ENCODE data around the gene ERGIC1.

ERGIC1 gene

DNA sequence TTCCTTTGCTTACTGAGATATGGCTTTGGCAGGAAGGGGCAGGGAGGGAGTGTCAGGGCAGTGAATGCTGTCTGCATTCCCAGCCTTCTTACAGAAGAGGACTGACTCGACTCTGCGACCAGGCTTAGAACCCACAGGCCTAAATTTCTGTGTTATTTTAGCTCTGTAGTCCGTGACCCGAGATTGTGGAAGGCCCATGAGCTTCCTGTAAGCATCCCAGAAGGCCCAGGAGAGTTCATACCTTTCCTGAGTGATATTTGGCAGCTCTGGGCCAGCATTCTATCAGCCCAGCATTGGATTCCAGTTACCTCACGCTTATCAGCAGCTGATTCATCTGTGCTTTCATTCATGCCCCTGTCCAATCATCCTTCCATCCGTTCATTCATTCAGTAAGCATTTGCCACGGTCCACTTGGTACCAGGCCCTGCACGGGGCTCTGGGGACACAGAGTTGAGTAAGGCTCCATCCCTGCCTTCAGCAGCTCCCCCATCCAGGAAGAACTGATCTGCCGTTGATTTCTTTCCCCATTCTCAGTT is 97.0 kb downstream of the ERGIC1 start:
- no peak for FAIRE-seq
- TF ChIP-seq POLR2A (IDR thresholded peaks at IDR 0.05; ENCODE audit: low read depth, low read length), result no peak
- peak; percentile 70 for DNase-seq (ENCODE audit: insufficient read length, low spot score)

DNA sequence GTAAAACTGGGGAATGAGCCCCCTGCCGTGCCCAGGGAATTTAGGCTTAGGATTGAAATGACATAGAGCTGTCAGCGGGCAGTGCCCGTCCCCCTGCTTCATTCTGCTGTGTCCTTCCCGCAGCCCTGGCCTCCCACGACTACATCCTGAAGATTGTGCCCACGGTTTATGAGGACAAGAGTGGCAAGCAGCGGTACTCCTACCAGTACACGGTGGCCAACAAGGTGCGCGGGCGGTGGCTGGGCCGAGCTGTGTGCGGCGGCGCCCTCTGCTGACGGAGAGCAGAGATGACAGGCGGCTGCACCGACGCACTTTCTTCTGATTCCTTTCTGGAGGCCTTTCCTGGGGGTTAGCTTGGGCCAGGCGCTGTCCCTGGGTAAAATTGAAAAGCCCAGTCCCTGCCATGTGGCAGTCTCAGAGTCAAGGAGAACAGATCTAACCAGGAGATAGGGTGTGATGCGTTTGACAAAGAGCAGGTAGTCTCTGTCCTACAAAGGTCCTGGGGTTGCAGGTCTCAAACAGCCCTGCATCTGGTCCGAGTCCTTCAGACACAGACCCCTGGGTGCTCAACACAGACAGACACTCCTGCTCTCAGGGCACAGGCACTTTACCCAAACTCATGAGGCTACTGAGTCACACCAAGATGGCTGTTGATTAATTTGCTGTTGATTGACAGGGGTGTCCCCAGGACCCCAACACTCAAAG is 98.4 kb downstream of the ERGIC1 start:
- TF ChIP-seq POLR2A (IDR thresholded peaks at IDR 0.05; ENCODE audit: low read depth, low read length), result no peak
- DNase-seq (ENCODE audit: insufficient read length, low spot score) (peak; percentile 52), FAIRE-seq (no peak)

DNA sequence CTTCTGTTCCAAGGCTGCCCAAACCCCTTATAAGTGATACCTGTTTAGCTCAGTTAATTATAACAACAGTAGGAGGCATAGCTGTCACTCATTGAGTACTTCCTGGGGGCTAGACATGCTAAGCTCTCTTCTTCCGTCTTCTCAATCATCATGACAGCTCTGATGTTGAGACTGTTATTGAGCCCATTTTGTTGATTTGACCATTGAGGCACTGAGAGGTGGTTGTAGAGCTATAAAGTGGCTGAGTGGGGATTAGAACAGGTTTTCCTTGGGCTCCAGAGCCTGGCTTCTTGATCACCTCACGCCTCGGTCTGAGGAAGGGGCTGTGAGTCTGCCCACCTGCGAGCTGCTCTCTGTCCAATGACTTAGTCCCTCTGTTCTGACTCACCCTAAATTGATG is 99.2 kb downstream of the ERGIC1 start:
- DNase-seq (ENCODE audit: insufficient read length, low spot score) (no peak), FAIRE-seq (no peak)
- no peak for TF ChIP-seq POLR2A (IDR thresholded peaks at IDR 0.05; ENCODE audit: low read depth, low read length)

DNA sequence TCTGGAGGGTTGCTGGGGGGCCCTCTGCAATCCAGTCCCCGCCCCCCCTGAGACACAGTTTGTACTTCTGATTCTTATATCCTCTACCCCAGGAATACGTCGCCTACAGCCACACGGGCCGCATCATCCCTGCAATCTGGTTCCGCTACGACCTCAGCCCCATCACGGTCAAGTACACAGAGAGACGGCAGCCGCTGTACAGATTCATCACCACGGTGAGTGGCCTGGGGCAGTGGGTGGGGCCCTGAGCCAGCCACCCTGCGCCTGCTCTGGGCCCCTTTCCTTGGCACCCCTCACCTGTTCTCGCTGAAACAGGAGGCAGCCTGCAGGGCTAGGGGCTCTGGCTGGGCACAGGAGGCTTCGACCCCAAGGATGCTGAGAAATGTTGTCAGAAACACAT is 101.0 kb downstream of the ERGIC1 start:
- FAIRE-seq (no peak), DNase-seq (ENCODE audit: insufficient read length, low spot score) (no peak)
- TF ChIP-seq POLR2A (IDR thresholded peaks at IDR 0.05; ENCODE audit: low read depth, low read length), result no peak

DNA sequence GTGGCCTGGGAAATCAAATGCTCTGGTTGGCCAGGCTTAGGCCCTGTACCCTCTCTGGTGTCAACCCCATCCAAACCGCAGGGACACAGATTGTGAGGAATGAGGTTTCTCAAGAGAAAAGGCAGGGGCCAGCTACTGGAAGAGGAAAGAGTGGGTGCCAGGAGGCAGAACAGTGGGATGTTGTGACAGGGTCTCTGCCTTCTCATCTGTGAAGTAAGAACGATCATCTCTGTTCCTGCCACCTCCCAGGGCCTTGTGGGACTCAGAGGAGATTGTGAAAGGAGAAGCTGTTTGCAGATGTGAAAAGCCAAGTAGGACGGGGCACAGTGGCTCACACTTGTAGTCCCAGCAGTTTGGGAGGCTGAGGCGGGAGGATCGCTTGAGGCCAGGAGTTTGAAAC is 102.3 kb downstream of the ERGIC1 start:
- FAIRE-seq, result no peak
- TF ChIP-seq POLR2A (IDR thresholded peaks at IDR 0.05; ENCODE audit: low read depth, low read length), result no peak

DNA sequence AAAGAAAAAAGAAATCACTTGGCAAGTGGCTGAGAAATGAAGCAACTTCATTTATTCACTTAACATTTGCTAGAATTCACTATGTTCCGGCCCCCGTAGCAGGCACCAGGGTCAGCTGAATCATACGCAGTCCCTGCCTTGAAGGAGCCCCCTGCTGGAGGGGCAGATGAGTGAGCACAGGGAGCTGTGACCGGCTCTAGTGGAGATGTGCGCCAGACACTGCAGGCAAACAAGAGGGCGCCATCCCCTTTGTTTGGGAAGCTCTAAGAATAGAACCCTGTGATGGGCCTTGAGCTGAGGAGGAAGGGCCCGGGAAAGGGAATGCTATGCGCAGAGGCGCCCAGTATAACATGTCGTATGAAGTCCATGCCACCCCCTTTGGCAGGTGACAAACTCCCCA is 105.0 kb downstream of the ERGIC1 start:
- TF ChIP-seq POLR2A (IDR thresholded peaks at IDR 0.05; ENCODE audit: low read depth, low read length), result no peak
- DNase-seq (ENCODE audit: insufficient read length, low spot score), result no peak
- FAIRE-seq, result no peak

More for the DNA sequence above, 102.3 kb downstream of the ERGIC1 start:
- DNase-seq (ENCODE audit: insufficient read length, low spot score), result no peak

DNA sequence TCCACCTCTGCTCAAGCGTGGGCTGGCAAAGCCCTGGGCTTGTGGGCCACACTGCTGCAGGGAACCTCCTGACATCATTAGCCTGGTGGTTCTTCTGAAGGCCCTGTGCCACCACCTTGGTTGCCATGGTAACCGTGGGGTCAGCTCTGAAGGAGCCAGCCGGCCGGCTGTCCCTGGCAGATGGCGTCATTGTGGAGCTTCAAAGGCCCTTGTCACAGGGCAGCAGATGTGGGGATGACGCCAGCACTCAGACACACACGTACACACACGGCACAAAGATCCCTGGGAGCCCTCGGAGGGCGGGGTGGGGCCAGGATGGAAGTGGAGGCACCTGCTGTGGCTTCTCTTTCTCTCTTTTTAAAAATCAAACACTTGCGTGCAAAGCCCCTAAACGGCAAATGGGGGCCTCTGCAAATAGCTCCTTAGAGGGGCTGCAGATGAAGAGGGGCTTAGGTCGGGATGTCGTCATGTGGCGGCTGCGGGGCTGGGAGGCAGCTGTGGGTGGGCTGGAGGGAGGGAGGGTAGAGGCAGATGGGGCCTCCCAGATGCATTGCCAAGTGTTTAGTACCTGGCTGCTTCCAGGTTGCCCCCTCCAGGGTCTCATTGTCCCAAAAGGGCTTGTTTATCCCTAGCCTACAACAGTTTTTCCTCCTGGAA is 105.7 kb downstream of the ERGIC1 start:
- no peak for DNase-seq (ENCODE audit: insufficient read length, low spot score)
- no peak for TF ChIP-seq POLR2A (IDR thresholded peaks at IDR 0.05; ENCODE audit: low read depth, low read length)
- FAIRE-seq, result no peak

DNA sequence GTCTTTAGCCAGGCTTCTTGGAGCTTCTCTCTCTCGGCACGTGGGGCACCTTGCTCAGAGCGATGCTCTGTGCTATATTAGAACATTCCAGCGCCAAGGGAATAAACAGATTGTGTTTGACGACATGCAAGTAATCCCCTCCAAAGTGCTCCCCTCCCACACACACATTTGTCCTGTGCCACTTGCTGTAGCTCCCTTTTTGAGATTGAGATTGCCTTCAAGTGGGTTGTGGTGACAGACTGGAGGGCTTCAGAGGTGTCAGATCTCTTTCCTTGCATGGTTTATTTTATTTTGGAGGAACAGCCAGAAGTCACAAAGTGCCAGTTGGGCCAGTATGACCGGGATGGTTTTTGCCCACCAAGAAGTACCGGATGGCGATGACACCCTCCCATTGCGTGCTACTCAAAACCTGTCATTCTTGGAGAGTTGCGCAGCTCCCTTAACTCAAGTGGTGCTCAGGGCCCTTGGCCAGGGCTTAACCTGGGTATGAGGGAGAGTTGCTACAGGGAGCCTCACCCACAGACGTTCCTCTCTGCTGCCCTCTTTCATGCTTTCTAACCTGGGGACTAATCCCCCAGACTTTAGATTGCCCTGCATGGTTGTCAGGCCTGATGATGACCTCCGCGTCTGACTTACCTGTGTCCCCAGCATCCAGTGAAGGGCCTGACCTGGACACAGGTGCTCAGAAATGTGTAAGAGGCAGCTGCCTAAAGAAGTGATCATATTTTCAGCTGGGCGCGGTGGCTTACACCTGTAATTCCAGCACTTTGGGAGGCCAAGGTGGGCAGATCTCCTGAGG is 106.4 kb downstream of the ERGIC1 start:
- FAIRE-seq, result no peak
- no peak for DNase-seq (ENCODE audit: insufficient read length, low spot score)

DNA sequence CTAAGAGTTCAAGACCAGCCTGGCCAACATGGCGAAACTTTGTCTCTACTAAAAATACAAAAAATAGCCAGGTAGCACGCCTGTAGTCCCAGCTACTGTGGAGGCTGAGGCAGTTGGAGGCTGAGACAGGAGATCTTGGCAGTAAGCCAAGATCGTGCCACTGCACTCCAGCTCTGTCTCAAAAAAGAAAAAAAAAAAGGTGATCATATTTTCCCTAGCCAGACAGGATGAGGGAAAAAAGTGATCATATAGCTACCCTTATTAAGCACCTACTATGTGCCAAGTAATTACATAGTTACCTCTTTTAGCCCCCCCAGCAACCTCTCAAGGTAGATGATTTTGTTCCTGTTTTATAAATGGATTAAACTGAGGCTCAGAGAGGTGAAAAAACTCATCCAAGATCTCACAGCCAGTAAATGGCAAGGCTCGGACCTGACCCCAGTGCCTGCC is 107.0 kb downstream of the ERGIC1 start:
- no peak for TF ChIP-seq POLR2A (IDR thresholded peaks at IDR 0.05; ENCODE audit: low read depth, low read length)
- no peak for FAIRE-seq
- DNase-seq (ENCODE audit: insufficient read length, low spot score), result no peak

More for the DNA sequence above, 106.4 kb downstream of the ERGIC1 start:
- no peak for TF ChIP-seq POLR2A (IDR thresholded peaks at IDR 0.05; ENCODE audit: low read depth, low read length)

DNA sequence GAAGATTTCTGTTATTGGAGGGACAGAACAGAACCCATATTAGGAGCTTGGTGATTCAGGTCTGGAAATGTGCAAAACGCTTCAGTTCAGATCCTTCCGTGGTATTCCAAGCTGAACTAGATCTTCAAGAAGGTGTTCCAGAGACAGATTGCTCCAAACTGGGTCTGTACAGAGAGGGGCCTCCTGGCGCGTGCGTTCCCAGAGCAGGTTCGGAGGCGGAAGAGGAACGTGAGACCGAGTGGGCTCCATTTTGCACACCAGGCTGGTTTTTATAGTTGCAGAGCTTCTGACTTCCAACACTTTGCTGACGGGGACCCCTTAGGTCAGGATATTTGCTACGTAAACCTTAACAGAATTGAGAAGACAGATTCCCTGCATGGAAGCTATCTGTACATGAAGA is 108.5 kb downstream of the ERGIC1 start:
- TF ChIP-seq POLR2A (IDR thresholded peaks at IDR 0.05; ENCODE audit: low read depth, low read length), result no peak
- FAIRE-seq, result no peak
- DNase-seq (ENCODE audit: insufficient read length, low spot score), result no peak

DNA sequence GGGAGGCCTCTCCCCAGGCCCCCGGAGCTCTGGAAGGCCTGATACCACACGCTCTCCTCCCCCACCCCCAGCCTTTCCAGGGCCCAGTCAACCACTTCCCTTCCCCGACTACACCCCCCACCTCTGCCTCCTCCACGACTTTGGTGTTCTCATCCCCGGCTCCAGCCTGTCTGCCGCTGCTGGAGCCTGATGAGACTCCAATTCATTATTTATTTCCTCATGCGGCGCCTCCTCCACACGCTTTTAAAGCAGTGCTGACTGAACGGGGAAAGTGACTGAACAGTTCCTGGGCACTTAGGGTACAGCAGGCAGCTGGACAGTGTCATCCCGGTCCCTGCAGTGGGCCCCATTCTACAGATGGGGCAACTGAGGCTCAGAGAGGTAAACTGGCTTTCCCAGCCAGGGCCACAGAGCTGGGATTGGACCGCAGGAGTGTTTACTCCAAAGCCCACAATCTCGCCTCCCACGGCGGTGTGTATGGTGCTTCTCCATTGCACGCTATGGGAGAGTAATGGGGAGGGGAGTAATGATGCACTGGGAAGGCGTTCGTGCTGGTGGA is 109.3 kb downstream of the ERGIC1 start:
- FAIRE-seq (no peak), DNase-seq (ENCODE audit: insufficient read length, low spot score) (peak; percentile 79)
- TF ChIP-seq POLR2A (IDR thresholded peaks at IDR 0.05; ENCODE audit: low read depth, low read length), result no peak

DNA sequence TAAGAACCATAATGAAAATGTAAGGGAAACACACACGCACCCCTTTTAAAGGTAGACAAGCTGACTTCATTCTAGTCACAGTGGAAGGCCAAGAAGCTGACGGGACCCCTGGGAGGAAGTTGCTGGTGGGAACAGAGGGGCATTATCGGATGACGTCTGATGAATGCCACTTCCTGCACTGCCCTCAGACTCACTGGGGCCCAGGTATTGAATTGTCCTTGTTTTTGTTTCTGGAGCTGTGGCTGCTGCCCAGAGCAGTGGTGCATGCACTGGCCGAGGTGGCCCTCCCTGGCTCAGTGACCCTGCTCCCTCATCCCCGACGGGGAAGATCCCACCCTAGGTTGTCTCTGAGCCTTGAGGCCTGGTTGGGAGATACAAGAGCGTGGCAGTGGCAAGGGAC is 109.9 kb downstream of the ERGIC1 start:
- DNase-seq (ENCODE audit: insufficient read length, low spot score) (no peak), FAIRE-seq (no peak)
- TF ChIP-seq POLR2A (IDR thresholded peaks at IDR 0.05; ENCODE audit: low read depth, low read length), result peak; percentile 30; the same call in 1 of the 2 replicates

DNA sequence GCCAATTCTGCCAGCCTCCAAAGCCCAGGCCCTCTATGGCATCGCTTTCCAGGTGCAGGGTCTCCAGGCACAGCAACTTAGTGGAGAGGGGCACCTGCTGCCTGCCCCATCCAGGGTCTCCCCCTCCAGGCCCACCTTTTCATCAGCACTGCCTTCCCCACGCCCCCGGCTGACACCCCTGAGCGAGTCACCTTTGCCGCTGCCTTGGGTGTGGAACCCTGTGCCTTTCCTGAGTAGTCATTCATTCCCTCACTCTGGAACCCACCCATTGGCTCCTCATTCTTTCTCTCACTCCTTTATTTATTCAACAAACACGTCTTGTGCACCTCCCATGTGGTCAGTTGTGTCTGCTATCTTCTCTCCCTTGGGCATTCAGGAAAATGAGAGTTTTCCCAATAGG is 110.7 kb downstream of the ERGIC1 start:
- no peak for TF ChIP-seq POLR2A (IDR thresholded peaks at IDR 0.05; ENCODE audit: low read depth, low read length)
- DNase-seq (ENCODE audit: insufficient read length, low spot score) (no peak), FAIRE-seq (no peak)

DNA sequence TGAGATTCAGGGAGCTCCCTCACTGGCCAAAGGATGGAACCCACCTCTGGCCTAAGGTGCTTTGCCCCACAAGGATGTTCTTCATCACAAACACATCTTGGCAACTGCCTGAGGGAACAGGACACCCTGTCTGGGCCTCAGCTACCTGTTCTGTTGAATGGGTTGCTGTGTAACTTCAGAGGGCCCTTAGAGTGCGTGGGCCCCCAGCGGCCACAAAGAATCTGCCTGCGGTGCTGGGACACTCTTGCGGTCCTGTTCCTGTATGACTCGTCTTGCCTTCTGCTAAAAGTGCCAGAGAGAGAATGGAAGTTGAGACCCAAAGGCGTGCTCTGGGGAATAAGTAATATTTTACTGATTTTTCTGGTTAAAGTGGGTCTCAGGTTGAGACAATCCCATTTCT is 111.1 kb downstream of the ERGIC1 start:
- DNase-seq (ENCODE audit: insufficient read length, low spot score) (no peak), FAIRE-seq (no peak)
- TF ChIP-seq POLR2A (IDR thresholded peaks at IDR 0.05; ENCODE audit: low read depth, low read length), result no peak

All from H54 (cell line).